HepG2 (cell line): ENCODE data around the gene TRPC6. TPM values are rescaled to one million over a fixed set of nuclear protein-coding genes. Genes with fewer than 3 reads are reported as not detected.

ENCODE experiments used
- ATAC-seq: fragments of 200-7000 bp; cut with Tn5 transposase; 3 replicates; pipeline ENCODE4 v1.9.1; 2020; ENCODE audit warnings: mild to moderate bottlenecking, moderate library complexity
- BruUV-seq: library from RNA; stranded (reverse); fragments of 400-500 nt; replicated peaks from 2 replicates; lab custom pipeline; 2021; lab: Mats Ljungman, UMichigan
- CTCF ChIA-PET: fragments of 300-600 bp; formaldehyde crosslinking; extraction: SDS; loops from one replicate; lab custom pipeline; 2021; ENCODE audit warnings: low total read pairs, inconsistent platforms, low intra/inter-chr PET ratio; lab: Yijun Ruan, JAX
- POLR2A ChIA-PET: fragments of 350-600 bp; sonication (Branson Sonifier 250); formaldehyde crosslinking; loops from one replicate; lab custom pipeline; 2020; ENCODE audit warnings: antibody characterized with exemption, inconsistent platforms; lab: Yijun Ruan, JAX
- DNase-seq: peaks from one replicate; pipeline ENCODE4 v3.0.0-alpha.2; 2015; ENCODE audit warnings: low spot score
- FAIRE-seq: peaks from 3 replicates; lab custom pipeline; 2011; peaks lifted over from hg19 to GRCh38; lab: Jason Lieb, UNC
- H2AFZ ChIP-seq: one replicate; pipeline ENCODE4 v1.6.1; 2011; ENCODE audit warnings: low read length, inconsistent platforms
- H3K27ac ChIP-seq: fragments of 300-600 bp; 3 replicates; pipeline ENCODE4 v1.8.0; 2011; ENCODE audit warnings: mixed run types, mild to moderate bottlenecking, mixed read lengths, low read length, inconsistent platforms; ENCODE audit not compliant: insufficient read depth; ENCODE audit errors: extremely low read length
- H3K27me3 ChIP-seq, 2 experiments: fragments of 200-600 bp in 1 of 2; 2 replicates in 1 of 2; 3 replicates in 1 of 2; pipeline versions ENCODE4 v1.6.0 to v1.8.0; 2011; ENCODE audit warnings: low read length in 2 of 2, mild to moderate bottlenecking in 2 of 2, moderate library complexity in 2 of 2, inconsistent platforms in 1 of 2; ENCODE audit not compliant: insufficient read depth in 2 of 2, control insufficient read depth in 1 of 2
- H3K36me3 ChIP-seq, 2 experiments: fragments of 200-600 bp in 1 of 2; replicated peaks in 1 of 2; 2 replicates in 1 of 2; 3 replicates in 1 of 2; pipeline versions ENCODE4 v1.5.1 to v1.8.0; 2011; ENCODE audit warnings: low read length in 2 of 2, inconsistent platforms in 1 of 2; ENCODE audit not compliant: insufficient read depth in 2 of 2, control insufficient read depth in 1 of 2
- H3K4me1 ChIP-seq: 2 replicates; pipeline ENCODE4 v1.5.1; 2012; ENCODE audit warnings: low read length, inconsistent platforms; ENCODE audit not compliant: insufficient read depth
- H3K4me2 ChIP-seq: 2 replicates; pipeline ENCODE4 v1.6.0; 2011; ENCODE audit warnings: low read depth, low read length, inconsistent platforms
- H3K4me3 ChIP-seq, 3 experiments: fragments of 200-600 bp in 1 of 3; sonication (generic), shearing (Covaris generic) in 1 of 3; replicated peaks in 1 of 3; 2 replicates each; pipeline ENCODE4 v1.5.1; 2011 to 2016; ENCODE audit warnings: low read length in 3 of 3, inconsistent platforms in 2 of 3, low read depth in 2 of 3, mild to moderate bottlenecking in 2 of 3, control low read depth in 1 of 3, mixed read lengths in 1 of 3; ENCODE audit not compliant: insufficient read depth in 1 of 3
- H3K79me2 ChIP-seq: one replicate; pipeline ENCODE4 v1.6.1; 2011; ENCODE audit warnings: low read length, inconsistent platforms; ENCODE audit not compliant: insufficient read depth
- H3K9ac ChIP-seq: 2 replicates; pipeline ENCODE4 v1.6.0; 2011; ENCODE audit warnings: mild to moderate bottlenecking, low read depth, low read length, inconsistent platforms; ENCODE audit not compliant: insufficient read depth
- H3K9me3 ChIP-seq: 2 replicates; pipeline ENCODE4 v1.5.1; 2012; ENCODE audit warnings: mild to moderate bottlenecking, low read length
- H4K20me1 ChIP-seq: 2 replicates; pipeline ENCODE4 v1.6.0; 2011; ENCODE audit warnings: inconsistent platforms, mild to moderate bottlenecking, low read length, moderate library complexity; ENCODE audit not compliant: insufficient read depth
- ARID2 ChIP-seq: sonication (generic); formaldehyde crosslinking; IDR thresholded peaks from 2 replicates; pipeline ENCODE4 v1.8.1; 2022; ENCODE audit warnings: mild to moderate bottlenecking, missing genetic modification reagents, borderline replicate concordance
- ARNTL ChIP-seq: sonication (generic); formaldehyde crosslinking; IDR thresholded peaks from 2 replicates; pipeline ENCODE4 v1.4.0; 2020; ENCODE audit warnings: mild to moderate bottlenecking, missing genetic modification reagents
- FOXK1 ChIP-seq: sonication (generic); formaldehyde crosslinking; IDR thresholded peaks from 2 replicates; pipeline ENCODE4 v1.4.0; 2020; ENCODE audit warnings: low read depth, missing genetic modification reagents, borderline replicate concordance
- JUN ChIP-seq: sonication (generic); formaldehyde crosslinking; IDR thresholded peaks from 2 replicates; pipeline ENCODE4 v1.4.0; 2020; ENCODE audit warnings: mild to moderate bottlenecking, missing genetic modification reagents
- SETDB1 ChIP-seq: sonication (generic); formaldehyde crosslinking; IDR thresholded peaks from 2 replicates; pipeline ENCODE4 v1.5.1; 2020; ENCODE audit warnings: missing genetic modification reagents, mild to moderate bottlenecking, borderline replicate concordance
- TBX3 ChIP-seq: fragments of 450-650 bp; IDR thresholded peaks from 2 replicates; pipeline ENCODE4 v1.6.1; 2017; ENCODE audit warnings: antibody characterized with exemption, mild to moderate bottlenecking, inconsistent platforms, borderline replicate concordance
- TCF12 ChIP-seq, 2 experiments: fragments of 450-650 bp in 1 of 2; sonication (generic) in 1 of 2; formaldehyde crosslinking in 1 of 2; IDR thresholded peaks; 2 replicates each; pipeline versions ENCODE4 v1.6.1 to v1.8.0; 2017 to 2022; ENCODE audit warnings: antibody characterized with exemption in 1 of 2, mild to moderate bottlenecking in 1 of 2, missing genetic modification reagents in 1 of 2, moderate library complexity in 1 of 2
- ZNF547 ChIP-seq: sonication (generic); formaldehyde crosslinking; IDR thresholded peaks from 2 replicates; pipeline ENCODE4 v1.5.1; 2020; ENCODE audit warnings: mild to moderate bottlenecking, missing genetic modification reagents
- ZNF605 ChIP-seq: sonication (generic); formaldehyde crosslinking; IDR thresholded peaks from 2 replicates; pipeline ENCODE4 v1.8.0; 2022; ENCODE audit warnings: mild to moderate bottlenecking, missing genetic modification reagents
- WGBS: methylation state at CpG from one replicate; pipeline ENCODE4 v1.1.6; 2017; ENCODE audit warnings: low lambda C conversion rate; 5-methylcytosine and 5-hydroxymethylcytosine counted together
- in situ Hi-C: cut with HindIII; loops from 2 replicates; pipeline ENCODE4 v1.10.0; 2017; ENCODE audit warnings: low pct_unique_long_range_greater_than_20kb; ENCODE audit not compliant: extremely low pct_ligation_motif_present
- intact Hi-C: fragments of 100-400 bp; cut with micrococcal nuclease; formaldehyde crosslinking; loops from one replicate; pipeline ENCODE4 v1.10.0; 2022; ENCODE audit not compliant: unreplicated experiment
- polyA plus RNA-seq, 8 experiments: library from polyadenylated mRNA; depleted of rRNA in 3 of 8; stranded (reverse) in 7 of 8; unstranded in 1 of 8; fragments of >200 nt; fragmentation: Illumina TruSeq in 4 of 8; extraction: Trizol in 4 of 8; gene quantifications; 2 replicates each; pipeline versions ENCODE4 v1.2.1 to v1.2.3, GENCODE V29; 2011 to 2016; ENCODE audit warnings: low read depth in 4 of 8, missing spikeins in 1 of 8, mixed read lengths in 1 of 8; ENCODE audit not compliant: insufficient read depth in 1 of 8
- total RNA-seq, 5 experiments: library from RNA; depleted of rRNA; stranded (reverse); fragments of >200 nt; fragmentation: Illumina TruSeq; extraction: Trizol; gene quantifications; 2 replicates each; pipeline ENCODE4 v1.2.3, GENCODE V29; 2016; ENCODE audit warnings: low read depth in 1 of 5

TRPC6 gene
- total and polyA plus RNA-seq, 2 of the 13 experiments (the other 11 are each of a cell fraction or from before 2014, with no cell fraction given), result not detected

DNA sequence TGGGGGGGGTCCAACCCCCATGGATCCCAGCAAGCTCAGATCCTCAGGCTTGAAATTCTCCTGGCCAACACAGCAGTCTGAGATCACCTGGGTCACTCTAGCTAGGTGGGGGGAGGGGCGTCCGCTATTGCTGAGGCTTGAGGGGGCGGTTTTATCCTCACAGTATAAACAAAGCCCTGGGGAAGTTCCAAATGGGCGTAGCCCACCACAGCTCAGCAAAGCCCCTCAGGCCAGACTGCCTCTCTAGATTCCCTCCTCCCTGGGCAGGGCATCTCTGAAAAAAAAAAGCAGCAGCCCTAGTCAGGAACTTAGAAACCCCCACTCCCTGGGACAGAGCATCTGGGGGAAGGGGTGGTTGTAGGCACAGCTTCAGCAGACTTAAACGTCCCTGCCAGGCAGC lies 16.7 kb downstream of the TRPC6 start:
- no peak overlapping the region for H2AFZ ChIP-seq
- 0 out of 2 replicates have a peak, but pooled peaks cover 6% of the 10 kb centered on the region for H3K4me1 ChIP-seq
- TF ChIP-seq ZNF605 (CRISPR knock-in tag) (no peak), ZNF547 (CRISPR knock-in tag) (no peak), JUN (CRISPR knock-in tag) (no peak), ARNTL (CRISPR knock-in tag) (no peak), FOXK1 (CRISPR knock-in tag) (no peak)
- TF ChIP-seq, all 625 proteins: peak for 0
- Histone ChIP-seq H3K79me2 (no peaks in the 10 kb centered on the region), H3K27ac (no peak overlapping the region), H4K20me1 (no peaks in the 10 kb centered on the region), H3K27me3 (no peaks in the 10 kb centered on the region), H3K9ac (no peak overlapping the region), H3K9me3 (no peaks in the 10 kb centered on the region), H3K36me3 (no peaks in the 10 kb centered on the region), H3K4me3 (no peak overlapping the region), H3K4me2 (0 out of 2 replicates have a peak overlapping the region, but pooled peaks have one; percentile 1)
- ChIA-PET POLR2A (no interaction called here), CTCF (no interaction called here)
- 0% methylated on average over 1 of the region's 5 CpGs for whole genome bisulfite sequencing
- intact Hi-C loops, result no loop called here
- FAIRE-seq, result no peak
- ATAC-seq, result no peak
- no TSS peak for BruUV-seq
- in situ Hi-C loops, result no loop called here
- DNase-seq, result no peak

DNA sequence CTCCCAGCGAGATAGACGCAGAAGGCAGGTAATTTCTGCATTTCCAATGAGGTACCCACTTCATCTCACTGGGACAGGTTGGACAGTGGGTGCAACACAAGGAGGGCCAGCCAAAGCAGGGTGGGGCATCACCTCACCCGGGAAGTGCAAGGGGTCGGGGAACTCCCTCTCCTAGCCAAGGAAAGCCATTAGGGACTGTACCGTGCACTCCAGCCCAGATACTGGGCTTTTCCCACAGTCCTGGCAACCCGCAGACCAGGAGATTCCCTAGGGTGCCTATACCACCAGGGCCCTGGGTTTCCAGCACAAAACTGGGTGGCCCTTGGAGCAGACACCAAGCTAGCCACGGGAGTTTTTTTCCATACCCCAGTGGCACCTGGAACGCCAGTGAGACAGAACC lies 17.2 kb downstream of the TRPC6 start:
- WGBS, result 0% methylated on average over 2 of the region's 8 CpGs
- no peak overlapping the region for H3K9ac ChIP-seq
- POLR2A ChIA-PET, result no interaction called here

More for the DNA sequence above, 17.2 kb downstream of the TRPC6 start:
- CTCF ChIA-PET, result no interaction called here
- DNase-seq (no peak), ATAC-seq (no peak), FAIRE-seq (no peak)
- Histone ChIP-seq H3K79me2 (no peaks in the 10 kb centered on the region), H2AFZ (no peak overlapping the region), H3K27ac (no peak overlapping the region), H3K36me3 (no peaks in the 10 kb centered on the region), H3K4me2 (no peak overlapping the region), H3K9me3 (no peaks in the 10 kb centered on the region), H3K4me1 (0 out of 2 replicates have a peak, but pooled peaks cover 6% of the 10 kb centered on the region), H4K20me1 (no peaks in the 10 kb centered on the region), H3K27me3 (no peaks in the 10 kb centered on the region), H3K4me3 (no peak overlapping the region)
- in situ Hi-C loops, result no loop called here
- intact Hi-C loops, result no loop called here
- BruUV-seq, result no TSS peak
- TF ChIP-seq TCF12 (IDR thresholded peaks at IDR 0.05) (no peak), TCF12 (CRISPR knock-in tag; IDR thresholded peaks at IDR 0.05) (no peak), ARID2 (CRISPR knock-in tag) (no peak), TBX3 (no peak), SETDB1 (no peak)
